ENCODE results near the gene CYP4A22. TPM values are rescaled to one million over a fixed set of nuclear protein-coding genes. Genes with fewer than 3 reads are reported as not detected.
"Not testable (repeated sequence)": the region's sequence is repeated elsewhere in the genome, so short reads cannot be mapped to it uniquely, and the experiment has no call there.

The CYP4A22 gene
- polyA plus RNA-seq, 1 of the 3 experiments (the other 2 are of a cell fraction), result not detected

DNA sequence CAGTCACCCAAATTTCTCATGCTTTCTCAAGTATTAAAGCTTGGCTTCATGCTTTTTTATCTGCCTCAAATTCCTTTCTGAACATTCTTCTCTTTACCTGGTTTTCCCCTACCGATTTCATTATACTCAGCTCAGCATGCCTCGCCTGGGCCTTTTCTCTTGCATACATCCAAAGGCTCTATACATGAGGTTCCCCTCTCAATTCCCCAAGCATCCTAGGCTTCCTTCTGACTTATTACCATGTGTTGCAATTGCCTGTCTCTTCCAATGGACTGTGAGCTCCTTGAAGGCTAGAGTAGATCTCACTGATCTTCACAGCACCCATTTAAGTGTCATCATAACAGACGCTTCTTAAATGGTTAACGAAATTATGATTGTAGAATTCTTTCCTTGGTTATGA is 24.1 kb upstream of the CYP4A22 start:
- H3K9ac ChIP-seq, result no peak overlapping the region
- H3K79me2 ChIP-seq (ENCODE audit: insufficient read depth), result no peaks in the 10 kb centered on the region
- POLR2A ChIA-PET, result no interaction called here
- H4K20me1 ChIP-seq (ENCODE audit: insufficient read depth), result no peaks in the 10 kb centered on the region
- no peaks in the 10 kb centered on the region for H3K9me2 ChIP-seq
- 0 out of 4 replicates have a peak, but pooled peaks cover 0 to 3% of the 10 kb centered on the region in 2 experiments for H3K4me1 ChIP-seq (ENCODE audit: control insufficient read depth in 1 of 2, insufficient read depth in 2 of 2, low read depth in 1 of 2, low read length in 1 of 2)
- WGBS (ENCODE audit: low lambda C conversion rate), result 62% methylated on average over 4 of the region's 4 CpGs
- no peak overlapping the region for H3K4me3 ChIP-seq (ENCODE audit: low read depth in 2 of 2, low read length in 1 of 2)
- no peak overlapping the region for H3K27ac ChIP-seq (ENCODE audit: low read depth in 2 of 2, low read length in 1 of 2)
- CTCF ChIA-PET, result interaction anchor here (1.0 kb wide), 1 partner anchor 66 kb away, joined by 3 read pairs; no protein-coding TSS in a partner anchor
- H3K4me2 ChIP-seq, result no peak overlapping the region
- no peaks in the 10 kb centered on the region for H3K36me3 ChIP-seq (replicated peaks in 1 of 2; ENCODE audit: control insufficient read depth in 1 of 2, insufficient read depth in 2 of 2, low read length in 1 of 2)
- H3F3A ChIP-seq (replicated peaks; ENCODE audit: insufficient read depth), result peaks cover 14% of the 10 kb centered on the region
- no peak for DNase-seq
- no peaks in the 10 kb centered on the region for H3K27me3 ChIP-seq (ENCODE audit: insufficient read depth)
- H2AFZ ChIP-seq (ENCODE audit: low read depth), result no peak overlapping the region
- H3K9me3 ChIP-seq, result no peaks in the 10 kb centered on the region
- TF ChIP-seq POLR2AphosphoS5 (IDR thresholded peaks at IDR 0.05; ENCODE audit: low read depth, low read length) (no peak), FOSL2 (IDR thresholded peaks at IDR 0.05; ENCODE audit: borderline replicate concordance, low read depth) (no peak), ELF1 (IDR thresholded peaks at IDR 0.05) (no peak), RCOR1 (IDR thresholded peaks at IDR 0.05; ENCODE audit: low read length) (no peak), TEAD4 (IDR thresholded peaks at IDR 0.05; ENCODE audit: borderline replicate concordance, insufficient read depth) (no peak), YY1 (IDR thresholded peaks at IDR 0.05; ENCODE audit: low read depth) (no peak), FOXM1 (IDR thresholded peaks at IDR 0.05; ENCODE audit: low read depth) (no peak)
- TF ChIP-seq, protein P1, sequence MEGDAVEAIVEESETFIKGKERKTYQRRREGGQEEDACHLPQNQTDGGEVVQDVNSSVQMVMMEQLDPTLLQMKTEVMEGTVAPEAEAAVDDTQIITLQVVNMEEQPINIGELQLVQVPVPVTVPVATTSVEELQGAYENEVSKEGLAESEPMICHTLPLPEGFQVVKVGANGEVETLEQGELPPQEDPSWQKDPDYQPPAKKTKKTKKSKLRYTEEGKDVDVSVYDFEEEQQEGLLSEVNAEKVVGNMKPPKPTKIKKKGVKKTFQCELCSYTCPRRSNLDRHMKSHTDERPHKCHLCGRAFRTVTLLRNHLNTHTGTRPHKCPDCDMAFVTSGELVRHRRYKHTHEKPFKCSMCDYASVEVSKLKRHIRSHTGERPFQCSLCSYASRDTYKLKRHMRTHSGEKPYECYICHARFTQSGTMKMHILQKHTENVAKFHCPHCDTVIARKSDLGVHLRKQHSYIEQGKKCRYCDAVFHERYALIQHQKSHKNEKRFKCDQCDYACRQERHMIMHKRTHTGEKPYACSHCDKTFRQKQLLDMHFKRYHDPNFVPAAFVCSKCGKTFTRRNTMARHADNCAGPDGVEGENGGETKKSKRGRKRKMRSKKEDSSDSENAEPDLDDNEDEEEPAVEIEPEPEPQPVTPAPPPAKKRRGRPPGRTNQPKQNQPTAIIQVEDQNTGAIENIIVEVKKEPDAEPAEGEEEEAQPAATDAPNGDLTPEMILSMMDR (IDR thresholded peaks at IDR 0.05), result no peak

DNA sequence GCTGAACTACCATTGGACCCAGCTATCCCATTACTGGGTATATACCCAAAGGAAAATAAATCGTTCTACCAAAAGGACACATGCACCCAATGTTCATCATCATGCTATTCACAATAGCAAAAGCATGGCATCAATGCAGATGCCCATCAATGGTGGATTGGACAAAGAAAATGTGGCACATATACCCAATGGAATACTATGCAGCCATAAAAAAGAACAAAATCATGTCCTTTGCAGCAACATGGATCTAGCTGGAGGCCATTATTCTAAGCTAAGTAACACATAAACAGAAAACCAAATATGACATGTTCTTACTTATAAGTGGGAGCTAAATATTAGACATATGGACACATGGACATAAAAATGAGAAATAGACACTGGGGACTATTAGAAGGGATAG is 16.2 kb upstream of the CYP4A22 start:
- H3K9ac ChIP-seq; CTCF ChIA-PET; H3K4me1 ChIP-seq (ENCODE audit: control insufficient read depth in 1 of 2, insufficient read depth in 2 of 2, low read depth in 1 of 2, low read length in 1 of 2); H3K36me3 ChIP-seq (replicated peaks in 1 of 2; ENCODE audit: control insufficient read depth in 1 of 2, insufficient read depth in 2 of 2, low read length in 1 of 2); H3K27me3 ChIP-seq (ENCODE audit: insufficient read depth); H3K27ac ChIP-seq (ENCODE audit: low read depth in 2 of 2, low read length in 1 of 2); H2AFZ ChIP-seq (ENCODE audit: low read depth); H3K4me2 ChIP-seq; H3K9me3 ChIP-seq; H4K20me1 ChIP-seq (ENCODE audit: insufficient read depth); H3K79me2 ChIP-seq (ENCODE audit: insufficient read depth); DNase-seq; H3K9me2 ChIP-seq; H3K4me3 ChIP-seq (ENCODE audit: low read depth in 2 of 2, low read length in 1 of 2); H3F3A ChIP-seq (replicated peaks; ENCODE audit: insufficient read depth); POLR2A ChIA-PET: not testable (repeated sequence)
- WGBS (ENCODE audit: low lambda C conversion rate), result 19% methylated on average over 1 of the region's 1 CpG

DNA sequence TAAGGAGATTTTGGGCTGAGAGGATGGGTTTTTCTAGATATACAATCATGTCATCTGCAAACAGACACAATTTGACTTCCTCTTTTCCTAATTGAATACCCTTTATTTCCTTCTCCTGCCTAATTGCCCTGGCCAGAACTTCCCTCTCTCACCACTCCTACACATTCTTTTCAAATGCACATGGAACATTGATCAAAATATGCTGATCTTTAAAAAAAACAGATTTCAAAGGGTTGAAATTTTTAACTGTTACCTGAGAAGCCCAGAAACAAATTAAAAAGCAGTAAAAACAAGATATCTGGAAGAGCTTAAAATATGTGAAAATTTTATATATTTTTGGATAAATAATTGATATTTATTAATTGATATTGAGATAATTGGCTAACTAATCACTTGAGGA is 12.4 kb upstream of the CYP4A22 start:
- H3K79me2 ChIP-seq (ENCODE audit: insufficient read depth); H3K4me3 ChIP-seq (ENCODE audit: low read depth in 2 of 2, low read length in 1 of 2); H3K4me2 ChIP-seq; POLR2A ChIA-PET; H3K4me1 ChIP-seq (ENCODE audit: control insufficient read depth in 1 of 2, insufficient read depth in 2 of 2, low read depth in 1 of 2, low read length in 1 of 2); DNase-seq; H3K27ac ChIP-seq (ENCODE audit: low read depth in 2 of 2, low read length in 1 of 2); H3F3A ChIP-seq (replicated peaks; ENCODE audit: insufficient read depth); H3K9me2 ChIP-seq; H3K9ac ChIP-seq; H3K36me3 ChIP-seq (replicated peaks in 1 of 2; ENCODE audit: control insufficient read depth in 1 of 2, insufficient read depth in 2 of 2, low read length in 1 of 2); H3K9me3 ChIP-seq; H3K27me3 ChIP-seq (ENCODE audit: insufficient read depth); H2AFZ ChIP-seq (ENCODE audit: low read depth); H4K20me1 ChIP-seq (ENCODE audit: insufficient read depth): not testable (repeated sequence)
- CTCF ChIA-PET, result interaction anchor here (0.8 kb wide), 1 partner anchor 54 kb away, joined by 3 read pairs; no protein-coding TSS in a partner anchor

DNA sequence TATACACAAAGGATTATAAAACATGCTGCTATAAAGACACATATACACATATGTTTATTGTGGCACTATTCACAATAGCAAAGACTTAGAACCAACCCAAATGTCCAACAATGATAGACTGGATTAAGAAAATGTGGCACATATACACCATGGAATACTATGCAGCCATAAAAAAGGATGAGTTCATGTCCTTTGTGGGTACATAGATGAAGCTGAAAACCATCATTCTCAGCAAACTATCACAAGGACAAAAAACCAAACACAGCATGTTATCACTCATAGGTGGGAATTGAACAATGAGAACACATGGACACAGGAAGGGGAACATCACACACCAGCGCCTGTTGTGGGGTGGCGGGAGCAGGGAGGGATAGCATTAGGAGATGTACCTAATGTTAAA is 10.2 kb upstream of the CYP4A22 start:
- H2AFZ ChIP-seq (ENCODE audit: low read depth); H3K36me3 ChIP-seq (replicated peaks in 1 of 2; ENCODE audit: control insufficient read depth in 1 of 2, insufficient read depth in 2 of 2, low read length in 1 of 2); H3K9me2 ChIP-seq; H3K79me2 ChIP-seq (ENCODE audit: insufficient read depth); CTCF ChIA-PET; DNase-seq; H3K27me3 ChIP-seq (ENCODE audit: insufficient read depth); H3K27ac ChIP-seq (ENCODE audit: low read depth in 2 of 2, low read length in 1 of 2); H3F3A ChIP-seq (replicated peaks; ENCODE audit: insufficient read depth); H3K4me3 ChIP-seq (ENCODE audit: low read depth in 2 of 2, low read length in 1 of 2); H3K4me1 ChIP-seq (ENCODE audit: control insufficient read depth in 1 of 2, insufficient read depth in 2 of 2, low read depth in 1 of 2, low read length in 1 of 2); H3K4me2 ChIP-seq; H3K9ac ChIP-seq; H4K20me1 ChIP-seq (ENCODE audit: insufficient read depth); H3K9me3 ChIP-seq: not testable (repeated sequence)
- POLR2A ChIA-PET, result interaction anchor here (1.0 kb wide), 1 partner anchor 12 kb away, joined by 3 read pairs; no protein-coding TSS in a partner anchor
- 95% methylated on average over 2 of the region's 2 CpGs for WGBS (ENCODE audit: low lambda C conversion rate)

Measured in SK-N-SH (cell line).